H1 (cell line): ENCODE data around the gene WDR91. TPM values are rescaled to one million over a fixed set of nuclear protein-coding genes. Genes with fewer than 3 reads are reported as not detected.

Experiments
- CTCF ChIA-PET: fragments of 300-600 bp; sonication (Branson Sonifier 250); formaldehyde crosslinking; loops from one replicate; lab custom pipeline; 2021; ENCODE audit not compliant: partially characterized antibody; lab: Charles Lee
- POLR2A ChIA-PET: fragments of 300-600 bp; sonication (Branson Sonifier 250); formaldehyde crosslinking; loops from one replicate; lab custom pipeline; 2021; ENCODE audit warnings: inconsistent platforms; ENCODE audit not compliant: partially characterized antibody; lab: Charles Lee
- DNase-seq, 2 experiments: peaks; one replicate each; pipeline versions ENCODE4 v3.0.0 to v3.0.0-alpha.2; 2010 to 2022; ENCODE audit warnings: low spot score in 2 of 2, low read depth in 1 of 2, mixed read lengths in 1 of 2
- FAIRE-seq: peaks from 2 replicates; lab custom pipeline; 2011; peaks lifted over from hg19 to GRCh38; lab: Jason Lieb, UNC
- H2AFZ ChIP-seq: 2 replicates; pipeline ENCODE4 v1.8.1; 2012; ENCODE audit warnings: low read length, inconsistent platforms
- H2AK5ac ChIP-seq: 2 replicates; pipeline ENCODE4 v1.6.1; 2013; ENCODE audit warnings: low read depth, low read length
- H2BK120ac ChIP-seq: replicated peaks from 2 replicates; pipeline ENCODE3; 2013; ENCODE audit warnings: low read depth, low read length, inconsistent platforms
- H2BK12ac ChIP-seq: 2 replicates; pipeline ENCODE4 v1.6.1; 2013; ENCODE audit warnings: low read depth, low read length
- H2BK15ac ChIP-seq: 2 replicates; pipeline ENCODE4 v1.6.1; 2013; ENCODE audit warnings: low read length
- H2BK20ac ChIP-seq: 2 replicates; pipeline ENCODE4 v1.6.1; 2013; ENCODE audit warnings: low read length
- H2BK5ac ChIP-seq: 2 replicates; pipeline ENCODE4 v1.6.1; 2013; ENCODE audit warnings: low read depth, low read length
- H3K14ac ChIP-seq: 2 replicates; pipeline ENCODE4 v1.6.1; 2013; ENCODE audit warnings: inconsistent platforms; ENCODE audit not compliant: insufficient read length
- H3K18ac ChIP-seq: 2 replicates; pipeline ENCODE4 v1.6.1; 2013; ENCODE audit warnings: low read length; ENCODE audit errors: extremely low read depth
- H3K23ac ChIP-seq: 2 replicates; pipeline ENCODE4 v1.6.1; 2013; ENCODE audit warnings: inconsistent platforms; ENCODE audit not compliant: insufficient read length
- H3K23me2 ChIP-seq: 2 replicates; pipeline ENCODE4 v1.6.1; 2013; ENCODE audit warnings: low read depth, low read length
- H3K27ac ChIP-seq: 2 replicates; pipeline ENCODE4 v1.6.1; 2011; ENCODE audit warnings: low read depth, low read length, inconsistent platforms
- H3K27me3 ChIP-seq, 4 experiments: replicated peaks in 1 of 4; 1 replicate in 1 of 4; 2 replicates in 3 of 4; pipeline versions ENCODE4 v1.6.1 to v1.8.1; 2011 to 2013; ENCODE audit warnings: low read length in 3 of 4, mild to moderate bottlenecking in 3 of 4, inconsistent platforms in 2 of 4, mixed read lengths in 2 of 4, moderate library complexity in 1 of 4; ENCODE audit not compliant: control insufficient read depth in 3 of 4, insufficient read depth in 3 of 4; ENCODE audit errors: extremely low read depth in 1 of 4
- H3K36me3 ChIP-seq, 4 experiments: 2 replicates each; pipeline versions ENCODE4 v1.6.1 to v1.8.1; 2011 to 2013; ENCODE audit warnings: mild to moderate bottlenecking in 4 of 4, low read length in 3 of 4, moderate library complexity in 2 of 4, control low read depth in 1 of 4, inconsistent platforms in 1 of 4; ENCODE audit not compliant: insufficient read depth in 4 of 4, control insufficient read depth in 2 of 4
- H3K4ac ChIP-seq: replicated peaks from 2 replicates; pipeline ENCODE3; 2013; ENCODE audit warnings: low read length, low read depth, mixed read lengths, inconsistent platforms; ENCODE audit not compliant: insufficient read length
- H3K4me1 ChIP-seq, 4 experiments: replicated peaks in 1 of 4; 1 replicate in 1 of 4; 2 replicates in 3 of 4; pipeline versions ENCODE4 v1.6.1 to v1.8.1; 2011 to 2013; ENCODE audit warnings: low read length in 3 of 4, inconsistent platforms in 2 of 4, mixed read lengths in 1 of 4; ENCODE audit not compliant: insufficient read depth in 4 of 4, control insufficient read depth in 3 of 4
- H3K4me2 ChIP-seq, 2 experiments: 2 replicates each; pipeline versions ENCODE4 v1.6.1 to v1.8.1; 2011 to 2013; ENCODE audit warnings: low read depth in 2 of 2, low read length in 2 of 2, control low read depth in 1 of 2, inconsistent platforms in 1 of 2, mild to moderate bottlenecking in 1 of 2; ENCODE audit not compliant: insufficient read depth in 1 of 2
- H3K4me3 ChIP-seq, 4 experiments: fragments of 200-600, 300-600 bp in 1 of 4; sonication (generic), shearing (Covaris generic), sonication (Bioruptor Twin) in 1 of 4; 2 replicates each; pipeline versions ENCODE4 v1.5.1 to v1.8.1; 2011 to 2016; ENCODE audit warnings: low read length in 4 of 4, low read depth in 3 of 4, control low read depth in 2 of 4, inconsistent platforms in 2 of 4, mild to moderate bottlenecking in 2 of 4, mixed read lengths in 1 of 4, moderate library complexity in 1 of 4; ENCODE audit not compliant: insufficient read depth in 2 of 4; ENCODE audit errors: extremely low read depth in 1 of 4
- H3K56ac ChIP-seq: replicated peaks from 2 replicates; pipeline ENCODE3; 2013; ENCODE audit warnings: low read depth, mild to moderate bottlenecking, mixed read lengths, low read length, inconsistent platforms; ENCODE audit not compliant: insufficient read length
- H3K79me1 ChIP-seq: 2 replicates; pipeline ENCODE4 v1.6.1; 2013; ENCODE audit warnings: low read depth, low read length, control low read depth
- H3K79me2 ChIP-seq, 2 experiments: 2 replicates each; pipeline versions ENCODE4 v1.6.1 to v1.8.1; 2012 to 2013; ENCODE audit warnings: low read length in 2 of 2, mild to moderate bottlenecking in 2 of 2, inconsistent platforms in 1 of 2; ENCODE audit not compliant: insufficient read depth in 2 of 2, control insufficient read depth in 1 of 2
- H3K9ac ChIP-seq, 4 experiments: replicated peaks in 1 of 4; 1 replicate in 1 of 4; 2 replicates in 3 of 4; pipeline versions ENCODE4 v1.6.1 to v1.8.1; 2011 to 2013; ENCODE audit warnings: low read depth in 3 of 4, low read length in 3 of 4, control low read depth in 2 of 4, mild to moderate bottlenecking in 2 of 4, moderate library complexity in 2 of 4, inconsistent platforms in 1 of 4; ENCODE audit errors: extremely low read depth in 1 of 4
- H3K9me3 ChIP-seq, 2 experiments: 2 replicates each; pipeline versions ENCODE4 v1.6.1 to v1.8.1; 2012 to 2013; ENCODE audit warnings: mild to moderate bottlenecking in 2 of 2, moderate library complexity in 2 of 2, control low read depth in 1 of 2, inconsistent platforms in 1 of 2, low read depth in 1 of 2, low read length in 1 of 2, mixed read lengths in 1 of 2; ENCODE audit not compliant: insufficient read depth in 2 of 2
- H4K20me1 ChIP-seq, 2 experiments: replicated peaks in 1 of 2; 2 replicates each; pipeline versions ENCODE3 to v1.8.1; 2011 to 2013; ENCODE audit warnings: inconsistent platforms in 2 of 2, low read length in 2 of 2, mild to moderate bottlenecking in 1 of 2; ENCODE audit not compliant: insufficient read depth in 2 of 2, control insufficient read depth in 1 of 2
- H4K5ac ChIP-seq: 2 replicates; pipeline ENCODE4 v1.6.1; 2013; ENCODE audit warnings: low read length, low read depth, mixed read lengths, inconsistent platforms; ENCODE audit not compliant: insufficient read length
- H4K8ac ChIP-seq: 2 replicates; pipeline ENCODE4 v1.8.0; 2013; ENCODE audit warnings: mild to moderate bottlenecking, moderate library complexity, low read length, inconsistent platforms; ENCODE audit not compliant: insufficient read depth; ENCODE audit errors: extremely low read depth
- H4K91ac ChIP-seq: replicated peaks from 2 replicates; pipeline ENCODE3; 2013; ENCODE audit warnings: low read length, mixed read lengths, inconsistent platforms; ENCODE audit not compliant: insufficient read length
- CTBP2 ChIP-seq: IDR thresholded peaks from 2 replicates; pipeline ENCODE4 v1.7.0; 2011; ENCODE audit warnings: borderline replicate concordance, mild to moderate bottlenecking, moderate library complexity, mixed read lengths, low read length; ENCODE audit not compliant: insufficient read depth, insufficient read length
- PHF8 ChIP-seq: fragments of 200-600 bp; sonication (generic); conservative IDR thresholded peaks from 2 replicates; pipeline ENCODE4 v1.7.1; 2012; ENCODE audit warnings: low read depth, mild to moderate bottlenecking, inconsistent platforms, low read length, moderate library complexity
- POLR2AphosphoS5 ChIP-seq: IDR thresholded peaks from 2 replicates; pipeline ENCODE4 v1.6.1; 2011; ENCODE audit warnings: low read depth, low read length
- POU5F1 ChIP-seq: IDR thresholded peaks from 2 replicates; pipeline ENCODE4 v1.6.1; 2011; ENCODE audit warnings: low read depth, mild to moderate bottlenecking, low read length, moderate library complexity
- RAD21 ChIP-seq, 2 experiments: IDR thresholded peaks in 1 of 2; conservative IDR thresholded peaks in 1 of 2; 2 replicates each; pipeline ENCODE4 v1.6.1; 2011; ENCODE audit warnings: low read depth in 2 of 2, low read length in 2 of 2, improper control_type of control experiment in 1 of 2, inconsistent platforms in 1 of 2, mild to moderate bottlenecking in 1 of 2, moderate library complexity in 1 of 2
- RFX5 ChIP-seq: IDR thresholded peaks from 2 replicates; pipeline ENCODE4 v1.6.1; 2011; ENCODE audit warnings: low read depth, low read length, improper control_type of control experiment, borderline replicate concordance
- RNF2 ChIP-seq: fragments of 200-900, 300-1000 bp; sonication (generic); IDR thresholded peaks from 2 replicates; pipeline ENCODE4 v1.7.1; 2016; ENCODE audit warnings: borderline replicate concordance, low read depth, mild to moderate bottlenecking, antibody characterized with exemption, low read length; ENCODE audit not compliant: poor library complexity, severe bottlenecking; ENCODE audit errors: missing control alignments
- SP2 ChIP-seq: IDR thresholded peaks from 2 replicates; pipeline ENCODE4 v1.6.1; 2012; ENCODE audit warnings: mild to moderate bottlenecking, low read length, inconsistent platforms
- WGBS, 2 experiments: shearing (Covaris generic) in 1 of 2; methylation state at CpG; one replicate each; pipeline versions ENCODE4 v1.1.6 to v1.1.7; 2013 to 2015; ENCODE audit warnings: low lambda C conversion rate in 2 of 2, mixed read lengths in 2 of 2, inconsistent platforms in 1 of 2, low coverage in 1 of 2, missing lambda C conversion rate in 1 of 2; ENCODE audit not compliant: insufficient replicate concordance in 2 of 2, insufficient coverage in 1 of 2, insufficient read length in 1 of 2; ENCODE audit errors: extremely low coverage in 1 of 2, missing lambda C conversion rate in 1 of 2; 5-methylcytosine and 5-hydroxymethylcytosine counted together
- polyA plus RNA-seq, 7 experiments: library from polyadenylated mRNA; depleted of rRNA in 3 of 7; stranded (reverse) in 5 of 7; unstranded in 2 of 7; fragments of >200 nt in 5 of 7; fragments of 200-250 nt in 2 of 7; gene quantifications; 1 replicate in 5 of 7; 2 replicates in 1 of 7; 4 replicates in 1 of 7; pipeline versions ENCODE4 v1.2.1 to v1.2.3, GENCODE V29; 2011 to 2013; ENCODE audit warnings: missing spikeins in 2 of 7, mixed read lengths in 2 of 7
- total RNA-seq: library from RNA; stranded (reverse); fragmentation: NEBNext Ultra II Directional; extraction: Animal tissue kit (Norgen Biotek cat#: 25700); gene quantifications from 2 replicates; pipeline ENCODE4 v1.2.1, GENCODE V29; 2021

Gene WDR91
- total and polyA plus RNA-seq, 2 of the 8 experiments (the other 6 are each of a cell fraction or from before 2014, with no cell fraction given) = 8.2 to 14.7 TPM

- Histone ChIP-seq H3K14ac (no peak overlapping the region), H2BK15ac (no peak overlapping the region), H3K4me3 (no peak overlapping the region), H2BK12ac (no peak overlapping the region), H3K4me1 (no peaks in the 10 kb centered on the region; a peak in 2 of 7 replicates), H3K4ac (no peak overlapping the region), H3K23me2 (peaks cover 8% of the 10 kb centered on the region), H2BK120ac (no peak overlapping the region), H4K5ac (no peak overlapping the region), H3K79me2 (no peaks in the 10 kb centered on the region), H3K18ac (no peak overlapping the region), H3K27me3 (peaks cover 0 to 8% (median 3%) of the 10 kb centered on the region in 4 experiments; a peak in 5 of 7 replicates), H2AFZ (no peak overlapping the region), H3K79me1 (no peaks in the 10 kb centered on the region), H3K9ac (no peak overlapping the region; a peak in 1 of 7 replicates), H3K27ac (no peak overlapping the region), H3K23ac (no peak overlapping the region), H4K20me1 (no peaks in the 10 kb centered on the region), H3K36me3 (no peaks in the 10 kb centered on the region; a peak in 1 of 8 replicates), H3K9me3 (no peaks in the 10 kb centered on the region), H4K91ac (no peak overlapping the region), H3K4me2 (no peak overlapping the region; a peak in 1 of 4 replicates), H3K56ac (no peak overlapping the region), H2BK5ac (no peak overlapping the region), H2AK5ac (no peak overlapping the region), H4K8ac (no peak overlapping the region), H2BK20ac (no peak overlapping the region)
- ChIA-PET POLR2A (interaction anchor here (0.6 to 1.5 kb wide), 4 partner anchors 9 to 47 kb away, joined by 3 to 5 read pairs (median 4); partner anchors contain the start of gene CYREN), CTCF (interaction anchor here (0.7 to 1.5 kb wide), 4 partner anchors 9 to 78 kb away, joined by 3 to 6 read pairs (median 4); partner anchors contain the start of gene STRA8)
- DNase-seq (no peak), FAIRE-seq (no peak)
- WGBS, 2 experiments = 93% methylated on average over 7 of the region's 7 CpGs; no CpG with 5 or more reads in 1 of the 2 experiments
- TF ChIP-seq POU5F1 (no peak), SP2 (no peak), RFX5 (no peak), PHF8 (no peak), RNF2 (no peak), POLR2AphosphoS5 (no peak), CTBP2 (no peak), RAD21 (IDR thresholded peaks at IDR 0.05 in 1 of 2, conservative IDR thresholded peaks at IDR 0.05 in 1 of 2; ENCODE audit: low read depth in 2 of 2, low read length in 2 of 2) (no peak)
- TF ChIP-seq, all 59 proteins: peak for 0
Measured at GRCh38 chr7:135209225-135209834, 2.0 kb downstream of the WDR91 start.
